Stimulated activated CD4-positive, alpha-beta T cell treated with anti-CD3 and anti-CD28 coated beads, Interleukin-2, amount 100 ng/mL, for 4 hours (primary cell): ENCODE results near the gene TNNT3.

Source experiments
- DNase-seq: peaks from one replicate; pipeline ENCODE4 v3.0.0-alpha.2; 2020; ENCODE audit warnings: low read depth

The TNNT3 gene

DNA sequence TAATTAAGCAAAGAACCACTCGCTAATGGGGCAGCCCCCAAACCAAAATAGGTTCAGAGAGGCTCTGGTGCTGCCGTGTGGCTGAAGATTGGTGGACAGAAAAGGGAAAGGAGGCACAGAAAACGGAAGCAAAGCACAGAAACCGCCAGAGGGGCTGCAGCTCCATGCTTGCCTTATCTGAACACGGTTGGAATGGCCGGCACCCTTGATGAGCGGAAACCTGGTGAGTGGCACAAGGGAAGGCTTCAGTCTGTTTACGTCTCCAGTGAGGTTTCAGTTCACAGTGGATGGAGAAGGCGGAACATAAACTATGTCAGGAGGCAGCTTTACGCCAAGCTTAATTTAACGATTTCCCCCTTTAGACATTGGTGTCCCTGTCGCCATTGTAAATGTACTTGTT lies 22.6 kb upstream of the TNNT3 start:
- DNase-seq: no peak

DNA sequence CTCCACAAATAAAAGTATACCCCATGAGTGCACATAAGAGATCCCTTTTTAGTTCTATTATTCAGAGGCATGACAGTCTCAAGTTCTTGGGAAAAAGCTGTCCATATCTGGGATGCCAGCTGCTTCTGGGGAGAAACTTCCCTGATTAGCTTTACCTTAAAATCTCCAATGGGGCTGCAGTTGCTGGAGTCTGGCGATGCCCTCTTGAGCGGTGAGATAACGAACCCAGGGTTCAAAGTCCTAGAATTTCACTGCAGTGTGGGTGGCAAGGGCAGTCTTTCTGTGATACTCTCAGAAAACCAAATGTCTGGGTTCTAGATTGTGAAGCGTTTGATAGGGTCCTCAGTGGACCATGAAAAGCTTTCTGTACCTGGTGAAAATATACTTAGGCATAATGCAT lies 20.4 kb upstream of the TNNT3 start:
- no peak for DNase-seq

DNA sequence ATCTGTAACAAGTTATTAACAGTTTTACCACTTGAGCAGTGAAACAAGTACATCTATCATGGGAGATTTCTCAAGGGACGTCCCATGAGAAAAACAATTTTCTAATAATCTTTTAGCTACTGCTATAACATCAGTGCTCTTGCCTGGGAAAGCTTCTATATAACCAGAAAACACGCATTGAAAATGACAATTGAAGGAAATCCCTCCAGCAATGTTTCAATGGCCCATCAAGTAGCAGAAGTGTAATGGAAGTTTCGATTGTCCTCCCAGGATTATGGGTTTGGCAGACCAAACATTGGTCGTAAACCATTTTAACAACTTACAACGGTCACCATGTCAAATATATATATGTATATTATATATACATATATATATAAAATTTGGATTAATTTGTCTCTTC lies 19.8 kb upstream of the TNNT3 start:
- no peak for DNase-seq

- DNase-seq: no peak
These were observed 13.3 kb upstream of the TNNT3 start for GRCh38 chr11:1906181-1906580.

DNA sequence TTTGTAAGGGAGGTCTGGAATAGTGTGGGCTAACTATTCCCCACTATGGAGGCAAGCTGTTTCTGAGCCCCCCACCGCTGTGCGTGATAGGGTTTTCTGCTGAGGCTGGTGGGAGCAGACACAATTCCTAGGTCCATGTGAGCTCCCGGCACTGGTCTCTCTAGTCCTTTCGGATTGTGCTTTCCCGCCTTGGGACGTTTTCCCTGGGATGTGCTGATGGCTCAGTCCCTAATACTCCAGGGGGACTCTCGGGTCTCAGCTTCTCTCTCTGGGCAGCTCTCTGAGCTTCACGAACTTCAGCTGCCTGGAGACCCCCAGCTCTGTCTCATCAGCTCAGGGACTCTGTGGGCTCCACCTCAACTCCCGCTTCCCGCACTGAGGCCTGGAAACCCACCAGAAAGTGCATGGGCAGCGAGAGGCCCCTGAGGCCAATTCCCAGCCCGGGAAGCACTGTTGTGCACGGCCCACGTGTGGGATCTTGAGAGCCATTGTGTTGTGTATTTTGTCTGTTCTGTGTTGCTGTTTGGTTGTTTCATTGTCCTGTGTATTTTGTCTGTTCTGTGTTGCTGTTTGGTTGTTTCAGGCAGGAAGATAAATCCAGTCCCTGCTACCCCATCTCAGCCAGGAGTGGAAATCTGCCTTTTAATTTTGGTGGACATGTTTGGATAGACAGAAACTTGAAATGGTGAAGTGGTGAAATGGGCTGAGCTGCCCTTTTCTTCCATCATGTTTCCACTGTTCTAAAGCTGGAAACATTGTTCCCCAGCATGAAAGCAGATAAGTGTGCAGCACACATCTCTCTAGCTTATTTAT lies 12.7 kb upstream of the TNNT3 start:
- no peak for DNase-seq

DNA sequence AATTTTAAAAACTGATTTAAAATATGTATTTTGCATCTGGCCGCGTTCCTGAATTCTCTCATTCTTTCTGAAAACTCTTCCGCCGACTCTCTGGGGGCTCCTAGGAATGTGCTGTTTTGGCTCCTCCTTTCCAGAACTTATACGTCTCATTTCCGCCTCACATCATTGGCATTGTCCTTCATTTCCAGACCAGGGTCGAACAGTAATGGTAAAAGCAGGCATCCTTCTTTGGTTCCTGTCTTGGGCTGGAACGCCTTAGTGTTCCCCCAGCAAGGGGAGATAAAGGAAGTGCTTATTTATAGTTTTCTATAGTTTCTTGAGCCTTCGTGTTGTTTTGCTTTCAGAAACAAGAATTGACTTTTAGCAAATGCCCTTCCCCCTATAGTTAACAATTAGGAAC lies 10.9 kb upstream of the TNNT3 start:
- DNase-seq: no peak

- DNase-seq: no peak
These were observed 10.0 kb upstream of the TNNT3 start for GRCh38 chr11:1909524-1909923.

- DNase-seq: no peak
These were observed 7.1 kb upstream of the TNNT3 start for GRCh38 chr11:1912289-1912878.

- no peak for DNase-seq
These were observed 6.0 kb upstream of the TNNT3 start for GRCh38 chr11:1913271-1914060.

DNA sequence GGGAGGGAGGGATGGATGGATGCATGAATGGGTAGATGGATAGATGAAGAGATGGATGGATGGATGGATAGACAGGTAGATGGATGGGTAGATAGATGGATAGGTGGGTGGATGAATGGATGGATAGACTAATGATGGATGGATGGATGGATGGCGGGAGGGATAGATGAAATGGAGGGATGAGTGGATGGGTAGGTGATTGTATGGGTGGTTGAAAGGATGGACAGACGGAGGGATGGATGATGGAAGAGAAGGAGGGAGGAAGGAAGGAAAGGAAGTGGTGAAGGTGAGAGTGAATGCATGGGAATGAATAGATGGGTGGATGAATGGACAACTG lies 3.7 kb upstream of the TNNT3 start:
- no peak for DNase-seq

DNA sequence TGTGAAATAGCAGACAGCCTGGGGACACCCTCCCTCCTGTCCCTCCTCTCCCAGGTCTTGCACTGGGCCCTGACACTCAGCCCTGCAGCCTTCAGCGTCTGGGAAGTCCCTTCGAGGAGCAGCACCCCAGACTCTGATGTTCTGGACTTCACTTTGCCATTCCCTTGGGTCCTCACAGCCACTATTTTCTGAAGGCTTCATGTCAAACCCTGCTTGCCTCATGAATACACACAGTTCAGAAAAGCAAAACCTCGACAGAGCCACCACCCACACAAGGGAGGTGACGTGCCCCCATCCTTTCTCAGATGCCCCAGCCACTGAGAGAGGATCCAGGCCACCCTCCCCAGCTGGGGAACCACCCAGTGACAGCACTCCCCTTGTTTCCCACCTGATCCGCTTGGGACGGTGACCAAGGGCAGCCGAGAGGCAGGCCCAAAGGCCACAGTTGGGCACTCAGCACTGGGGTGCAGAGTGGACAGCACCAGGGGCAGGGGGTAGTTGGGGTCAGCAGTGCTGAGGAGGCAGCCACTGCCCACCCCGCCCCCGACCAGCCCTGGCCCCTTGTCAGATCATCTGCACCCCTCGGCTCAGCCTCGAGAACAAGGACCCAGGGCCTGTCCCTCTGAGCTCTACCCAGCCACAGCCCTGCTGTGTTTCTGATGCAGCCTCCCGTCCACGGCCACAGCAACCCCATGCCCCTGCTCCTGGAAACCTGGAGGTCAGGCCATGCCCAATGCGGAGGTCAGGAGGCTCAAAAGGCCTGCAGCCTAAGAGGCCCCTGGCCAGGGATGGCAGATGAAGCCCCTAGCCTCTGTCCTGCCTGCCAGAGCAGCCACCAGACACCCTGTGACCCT lies 3.1 kb upstream of the TNNT3 start:
- no peak for DNase-seq

DNA sequence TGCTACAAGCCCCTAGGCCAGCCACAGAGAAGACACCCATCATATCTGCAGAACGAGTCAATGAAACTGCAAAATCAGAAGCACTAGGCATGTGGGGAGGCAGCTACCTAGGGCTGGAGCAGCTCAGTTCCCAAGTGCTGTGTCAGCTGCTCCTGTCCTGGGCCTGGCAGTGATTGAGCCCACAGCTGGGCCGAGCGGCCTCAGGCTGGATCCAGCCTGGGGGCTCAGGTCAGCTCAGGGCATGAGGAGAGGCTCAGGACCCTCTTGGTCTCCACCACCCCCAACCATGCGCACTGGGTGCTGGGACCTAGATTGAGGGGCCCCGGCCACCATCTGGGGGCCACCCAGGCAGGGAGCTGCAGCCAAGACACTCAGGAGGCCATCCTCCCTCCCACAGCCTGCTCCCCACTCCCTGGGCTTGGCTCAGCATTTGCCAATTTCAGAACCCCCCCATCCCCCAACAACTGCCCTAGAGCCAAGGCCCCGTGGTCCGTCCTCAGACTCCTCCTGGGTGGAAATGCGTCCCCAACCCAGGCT lies 2.4 kb upstream of the TNNT3 start:
- no peak for DNase-seq

DNA sequence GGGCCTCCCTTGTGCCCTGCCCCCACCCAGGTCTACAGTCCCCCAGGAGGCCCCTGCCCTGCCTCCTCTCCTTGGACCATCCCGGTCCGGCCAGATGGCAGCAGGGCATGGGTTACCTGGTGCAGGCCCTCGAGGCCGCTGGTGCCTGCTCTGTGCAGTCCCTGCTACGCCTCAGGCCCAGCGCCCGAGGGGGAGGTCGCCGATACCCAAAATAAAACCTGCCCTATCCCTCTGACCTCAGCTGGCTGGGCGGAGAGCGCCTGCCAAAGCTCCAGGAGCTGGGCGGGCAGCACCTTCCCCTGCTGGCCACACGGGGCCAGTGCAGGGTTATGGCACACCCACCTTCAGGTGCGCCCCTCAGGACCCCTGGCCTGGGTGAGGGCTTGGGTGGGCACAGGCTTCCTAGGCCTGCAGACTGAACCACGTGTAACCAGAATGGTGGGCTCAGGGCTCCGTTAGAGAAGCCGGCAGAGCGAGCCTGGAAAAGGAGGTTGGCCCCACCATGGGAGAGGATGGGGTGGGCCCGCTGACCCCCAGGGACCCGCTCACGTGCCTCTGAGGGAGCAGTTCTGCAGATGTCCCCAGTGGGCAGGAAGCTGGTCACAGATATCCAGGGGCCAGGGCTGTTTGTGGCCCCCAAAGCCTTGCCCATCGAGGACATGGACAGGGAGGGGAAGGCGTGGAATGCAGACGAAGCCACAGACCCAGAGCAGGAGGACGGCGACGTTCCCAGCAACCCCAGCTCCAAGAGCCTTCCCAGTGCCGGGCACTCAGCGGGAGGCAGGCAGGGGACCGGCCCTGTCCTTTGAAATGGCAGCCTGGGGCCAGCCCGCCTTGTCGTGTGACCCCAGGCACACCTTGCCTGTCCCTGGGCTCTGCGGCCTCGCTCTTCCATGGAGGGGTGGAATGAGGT lies 1.7 kb upstream of the TNNT3 start:
- DNase-seq: no peak

DNA sequence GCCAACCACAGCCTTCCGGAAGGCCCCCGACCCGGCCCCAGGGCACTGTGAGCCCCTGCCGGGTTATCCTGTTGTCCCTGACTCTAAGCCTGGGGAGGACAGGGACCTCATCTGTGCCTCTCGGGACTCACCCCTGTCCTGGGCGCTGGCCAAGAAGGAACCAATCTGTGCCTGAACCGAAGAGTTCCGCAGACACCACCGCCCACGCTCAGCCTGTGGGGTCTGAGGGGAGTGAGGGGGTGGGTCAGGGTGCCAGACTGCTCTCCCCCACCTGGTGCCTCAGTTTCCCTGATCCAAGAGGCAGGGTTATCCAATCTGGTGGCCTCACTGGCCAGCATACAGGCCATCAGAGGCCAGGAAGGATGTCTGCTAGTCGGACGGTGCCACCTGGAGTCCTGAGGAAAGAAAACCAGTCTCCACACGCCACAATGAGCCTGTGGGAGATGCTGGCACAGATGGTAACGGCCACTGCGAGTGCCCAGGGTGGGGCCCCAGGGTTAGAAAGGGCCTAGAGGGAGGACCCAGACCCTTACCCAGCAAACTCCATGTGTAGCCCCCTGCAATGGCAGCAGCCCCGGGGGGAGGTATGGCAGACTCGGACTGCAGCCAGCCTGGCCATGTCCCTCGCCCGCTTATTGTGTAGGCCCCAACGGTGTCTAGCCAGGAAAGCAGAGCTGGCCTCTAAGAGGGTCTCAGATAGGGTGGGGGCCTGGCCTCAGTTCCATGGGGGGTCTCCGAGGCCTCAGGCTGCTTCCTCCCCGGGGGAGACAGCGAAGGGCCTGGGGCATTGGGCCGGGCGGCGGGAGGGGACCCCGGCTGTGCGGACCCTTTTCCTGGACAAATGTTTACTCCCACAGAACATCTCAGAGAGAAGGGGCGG lies 827 bp upstream of the TNNT3 start:
- DNase-seq: no peak

- DNase-seq: no peak
These were observed 815 bp downstream of the TNNT3 start for GRCh38 chr11:1920128-1920908.

DNA sequence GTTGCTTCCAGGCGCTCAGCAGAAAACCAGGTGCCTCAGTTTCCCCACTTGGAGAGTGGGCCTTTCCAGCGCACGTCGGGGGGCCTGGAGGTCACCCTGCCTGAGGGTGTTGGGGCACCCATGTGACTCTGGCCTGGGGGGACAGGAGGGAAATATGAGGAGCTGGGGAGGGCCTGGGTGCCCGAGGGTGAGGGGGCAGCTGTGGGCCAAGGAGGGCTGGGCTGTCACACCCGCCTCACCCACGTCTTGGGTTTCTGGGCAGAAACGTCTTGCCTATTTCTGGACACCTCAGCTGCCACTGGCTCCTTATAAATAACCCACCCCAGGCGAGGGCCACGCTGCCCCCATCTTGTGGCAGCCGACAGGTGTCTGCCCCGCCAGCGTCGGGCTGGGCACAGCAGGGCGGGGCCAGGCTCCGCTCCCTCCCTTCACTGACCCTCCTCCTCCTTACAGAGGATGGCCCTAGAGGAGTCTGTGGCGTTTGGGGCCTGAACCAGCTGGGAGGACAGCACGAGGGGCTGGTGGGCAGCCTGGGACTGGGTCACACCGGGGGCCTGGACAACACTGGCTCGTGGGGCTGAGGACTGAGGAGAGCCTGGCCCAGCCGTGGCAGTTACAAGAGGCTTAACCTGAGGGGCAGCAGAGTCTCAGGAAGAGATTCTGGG lies 1.5 kb downstream of the TNNT3 start:
- no peak for DNase-seq

GRCh38 chr11:1921574-1922141 lies 2.2 kb downstream of the TNNT3 start:
- DNase-seq: no peak

DNA sequence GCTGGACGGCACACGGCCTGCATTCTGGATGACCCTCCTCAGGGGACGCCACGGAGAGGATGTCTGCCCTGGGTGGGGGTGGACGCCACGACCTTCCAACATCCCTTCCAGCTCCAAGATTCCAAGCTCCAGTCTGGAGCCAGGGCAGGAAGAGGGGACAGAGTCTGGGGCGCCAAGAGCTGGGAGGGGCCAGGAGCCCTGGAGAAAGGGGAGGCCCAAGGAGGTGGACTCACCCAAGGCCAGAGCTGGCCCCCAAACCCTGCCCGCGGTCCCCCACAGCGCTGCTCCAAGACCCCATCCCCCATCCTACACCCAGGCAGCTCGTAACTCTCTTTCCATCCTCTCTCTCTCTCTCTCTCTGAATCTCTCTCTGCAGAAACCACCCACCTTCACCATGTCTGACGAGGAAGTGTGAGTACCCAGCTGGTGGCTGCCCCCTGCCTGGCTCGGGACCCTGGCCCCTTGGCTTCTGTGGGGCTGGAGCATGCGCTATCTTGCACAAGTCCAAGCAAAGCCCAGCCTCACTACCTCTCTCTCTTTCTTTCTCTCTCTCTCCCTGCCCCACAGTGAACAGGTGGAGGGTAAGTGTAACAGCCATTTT lies 3.1 kb downstream of the TNNT3 start:
- DNase-seq: no peak
